Left lobe of liver (tissue), 2 donors: ENCODE measurements around the gene ASB10. TPM values are rescaled to one million over a fixed set of nuclear protein-coding genes. Genes with fewer than 3 reads are reported as not detected.

Source experiments
- ATAC-seq: fragments of 200-7000 bp; cut with Tn5 transposase; one replicate; pipeline ENCODE4 v1.9.1; 2020; ENCODE audit warnings: mild to moderate bottlenecking, moderate library complexity
- DNase-seq: peaks from one replicate; pipeline ENCODE4 v3.0.0-alpha.2; 2020; ENCODE audit warnings: low spot score
- total RNA-seq: library from RNA; stranded (reverse); gene quantifications from one replicate; pipeline ENCODE4 v1.2.1, GENCODE V29; 2021
- donor health status: DM: no; HTN: no; CAD: no; lungs with moderate emphysema.
- donor health status: DM: no; HTN: yes; CAD: no.

ASB10 gene
- not detected for total RNA-seq

GRCh38 chr7:151186640-151187408 is at the start of gene ASB10:
Gene ASB10 (minus strand): TSS chr7:151187250. CDS start chr7:151187130, 120 bp downstream.
- DNase-seq (no peak), ATAC-seq (no peak)

- no peak for ATAC-seq
- DNase-seq: no peak
Measured at GRCh38 chr7:151236406-151236805, 49.4 kb upstream of the ASB10 start.

- ATAC-seq (no peak), DNase-seq (no peak)
Measured at GRCh38 chr7:151235091-151235787, 48.2 kb upstream of the ASB10 start.

GRCh38 chr7:151233804-151234203 is 46.8 kb upstream of the ASB10 start:
- ATAC-seq (no peak), DNase-seq (no peak)

- DNase-seq (no peak), ATAC-seq (peak; percentile 27)
Measured at GRCh38 chr7:151232917-151233701, 46.1 kb upstream of the ASB10 start.

GRCh38 chr7:151232091-151232916 is 45.3 kb upstream of the ASB10 start, which contains the start of gene CHPF2:
Gene CHPF2 (plus strand): TSS chr7:151232483. CDS start chr7:151234012, 1,529 bp downstream.
- DNase-seq (peak; percentile 93), ATAC-seq (peak; percentile 96)

GRCh38 chr7:151231080-151231479 is 44.0 kb upstream of the ASB10 start:
- DNase-seq (no peak), ATAC-seq (no peak)

- DNase-seq: no peak
Measured at GRCh38 chr7:151229249-151229648, 42.2 kb upstream of the ASB10 start.

GRCh38 chr7:151228024-151228866 is 41.2 kb upstream of the ASB10 start:
- DNase-seq: no peak
- no peak for ATAC-seq

More at GRCh38 chr7:151229249-151229648, 42.2 kb upstream of the ASB10 start:
- no peak for ATAC-seq

- peak; percentile 97 for ATAC-seq
- peak; percentile 98 for DNase-seq
Measured at GRCh38 chr7:151226875-151227782, 40.1 kb upstream of the ASB10 start, which contains the start of gene ABCF2. Gene ABCF2 (minus strand): TSS chr7:151227205. CDS start chr7:151226458, 747 bp downstream.

GRCh38 chr7:151226560-151226874 is 39.5 kb upstream of the ASB10 start:
- ATAC-seq: peak; percentile 4
- DNase-seq: no peak

- DNase-seq (no peak), ATAC-seq (no peak)
Measured at GRCh38 chr7:151225948-151226510, 39.0 kb upstream of the ASB10 start.

GRCh38 chr7:151223728-151224127 is 36.7 kb upstream of the ASB10 start:
- ATAC-seq: no peak

GRCh38 chr7:151218170-151218569 is 31.1 kb upstream of the ASB10 start:
- ATAC-seq: no peak

More at GRCh38 chr7:151223728-151224127, 36.7 kb upstream of the ASB10 start:
- DNase-seq: no peak

GRCh38 chr7:151215396-151215795 is 28.3 kb upstream of the ASB10 start:
- ATAC-seq (no peak), DNase-seq (no peak)

More at GRCh38 chr7:151218170-151218569, 31.1 kb upstream of the ASB10 start:
- DNase-seq: no peak

GRCh38 chr7:151213826-151214225 is 26.8 kb upstream of the ASB10 start:
- ATAC-seq (no peak), DNase-seq (no peak)

GRCh38 chr7:151212626-151213025 is 25.6 kb upstream of the ASB10 start:
- no peak for DNase-seq
- no peak for ATAC-seq

GRCh38 chr7:151211155-151211772 is 24.2 kb upstream of the ASB10 start:
- DNase-seq: no peak

More at GRCh38 chr7:151211155-151211772, 24.2 kb upstream of the ASB10 start:
- ATAC-seq: no peak
